Vagina (tissue), 2 donors: ENCODE data around the gene PROSER2.

Source experiments
- CTCF ChIP-seq, 3 experiments: fragments of 450-650 bp in 2 of 3; fragments of 200-600 bp in 1 of 3; sonication (generic) in 1 of 3; IDR thresholded peaks; one replicate each; pipeline ENCODE4 v1.5.1; 2017 to 2019; ENCODE audit warnings: antibody characterized with exemption in 3 of 3, mild to moderate bottlenecking in 2 of 3, moderate library complexity in 2 of 3
- POLR2A ChIP-seq, 2 donors: fragments of 450-650 bp; IDR thresholded peaks; one replicate each; pipeline ENCODE4 v1.6.1; 2017; ENCODE audit warnings: antibody characterized with exemption in 2 of 2, mild to moderate bottlenecking in 2 of 2, moderate library complexity in 2 of 2

- TF ChIP-seq POLR2A (IDR thresholded peaks at IDR 0.05): no peak
- TF ChIP-seq CTCF (IDR thresholded peaks at IDR 0.05): no peak
Measured at GRCh38 chr10:11896549-11897200, 73.5 kb downstream of the PROSER2 start.
